Astrocyte (in vitro differentiated cells and primary cell): Measurements from ENCODE around the gene SYNC.

ENCODE experiments used
- EZH2 ChIP-seq: IDR thresholded peaks from 2 replicates; pipeline ENCODE4 v1.6.1; 2012; ENCODE audit warnings: mild to moderate bottlenecking, low read length, inconsistent platforms; ENCODE audit not compliant: insufficient read depth
- TF ChIP-seq, protein P1 (sequence below): IDR thresholded peaks from 2 replicates; pipeline ENCODE4 v1.5.1; 2011; ENCODE audit warnings: low read depth, mild to moderate bottlenecking, inconsistent platforms, low read length, moderate library complexity; ENCODE audit not compliant: insufficient read depth

DNA sequence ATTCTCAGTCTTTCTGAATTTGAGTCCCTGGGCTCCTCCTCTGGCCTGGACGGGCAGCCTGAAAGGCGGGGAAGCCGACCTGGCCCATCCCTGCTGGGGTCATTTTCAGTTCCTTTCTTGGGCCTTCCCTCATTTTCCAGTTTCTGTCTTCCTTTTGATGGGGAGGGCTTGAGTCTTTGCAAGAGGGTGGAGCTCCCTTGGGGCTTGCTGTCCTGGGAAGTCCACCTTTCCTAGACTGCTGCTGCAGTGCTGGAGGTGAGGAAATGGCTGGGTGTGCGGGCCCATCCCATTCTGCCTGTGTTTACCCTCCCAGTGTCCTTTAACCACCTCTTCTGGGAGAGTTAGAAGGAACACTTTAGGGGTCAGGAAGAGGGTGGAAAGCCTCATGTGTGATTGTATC is 40.4 kb upstream of the SYNC start:
- TF ChIP-seq, protein P1, sequence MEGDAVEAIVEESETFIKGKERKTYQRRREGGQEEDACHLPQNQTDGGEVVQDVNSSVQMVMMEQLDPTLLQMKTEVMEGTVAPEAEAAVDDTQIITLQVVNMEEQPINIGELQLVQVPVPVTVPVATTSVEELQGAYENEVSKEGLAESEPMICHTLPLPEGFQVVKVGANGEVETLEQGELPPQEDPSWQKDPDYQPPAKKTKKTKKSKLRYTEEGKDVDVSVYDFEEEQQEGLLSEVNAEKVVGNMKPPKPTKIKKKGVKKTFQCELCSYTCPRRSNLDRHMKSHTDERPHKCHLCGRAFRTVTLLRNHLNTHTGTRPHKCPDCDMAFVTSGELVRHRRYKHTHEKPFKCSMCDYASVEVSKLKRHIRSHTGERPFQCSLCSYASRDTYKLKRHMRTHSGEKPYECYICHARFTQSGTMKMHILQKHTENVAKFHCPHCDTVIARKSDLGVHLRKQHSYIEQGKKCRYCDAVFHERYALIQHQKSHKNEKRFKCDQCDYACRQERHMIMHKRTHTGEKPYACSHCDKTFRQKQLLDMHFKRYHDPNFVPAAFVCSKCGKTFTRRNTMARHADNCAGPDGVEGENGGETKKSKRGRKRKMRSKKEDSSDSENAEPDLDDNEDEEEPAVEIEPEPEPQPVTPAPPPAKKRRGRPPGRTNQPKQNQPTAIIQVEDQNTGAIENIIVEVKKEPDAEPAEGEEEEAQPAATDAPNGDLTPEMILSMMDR: no peak
- TF ChIP-seq EZH2: no peak
